Left colon (tissue), 2 donors: ENCODE measurements around the gene RPL27. TPM values are rescaled to one million over a fixed set of nuclear protein-coding genes. Genes with fewer than 3 reads are reported as not detected.

Experiments used
- ATAC-seq: fragments of 200-7000 bp; cut with Tn5 transposase; one replicate; pipeline ENCODE4 v1.9.1; 2020; ENCODE audit warnings: mild to moderate bottlenecking, moderate library complexity
- DNase-seq, 2 donors: peaks; one replicate each; pipeline ENCODE4 v3.0.0-alpha.2; 2020
- intact Hi-C, 2 donors: fragments of 100-400 bp; cut with DNase I in 1 of 2; cut with micrococcal nuclease in 1 of 2; formaldehyde crosslinking; loops; one replicate each; pipeline versions ENCODE4 v1.11.2 to v1.14.0; 2022; cut with DNase I, micrococcal nuclease
- total RNA-seq, 2 donors: library from RNA; stranded (reverse); fragmentation: NEBNext Ultra II Directional; extraction: Animal tissue kit (Norgen Biotek cat#: 25700); gene quantifications; one replicate each; pipeline ENCODE4 v1.2.1, GENCODE V29; 2021
- donor health status: DM: no; HTN: no; CAD: no.
- donor health status: DM: yes; HTN: yes; CAD: no.

RPL27 gene
- total RNA-seq, 2 donors from 2014 or later: 605 to 650 TPM

GRCh38 chr17:43033948-43034881, 36.0 kb downstream of the RPL27 start:
- ATAC-seq: no peak
- DNase-seq: no peak
- intact Hi-C loops: no loop called here

DNA sequence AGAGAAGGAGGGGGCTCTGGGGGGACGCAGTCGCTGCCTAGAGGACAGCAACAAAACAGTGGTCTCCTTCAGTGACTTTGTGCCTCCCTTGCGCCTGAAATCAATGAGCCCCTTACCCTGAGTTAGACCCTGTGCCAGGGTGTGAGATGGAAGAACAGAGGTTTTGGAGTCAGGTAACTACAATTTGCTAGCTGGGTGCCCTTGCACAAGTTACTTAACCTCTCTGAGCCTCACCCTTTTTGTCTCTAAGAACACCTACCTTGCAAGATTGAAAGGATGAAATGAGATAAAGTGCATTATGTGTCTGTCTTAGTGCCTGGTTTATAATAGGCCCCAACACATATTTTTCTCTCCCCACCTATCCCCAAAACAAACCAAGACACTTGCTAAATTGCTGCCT, 36.7 kb downstream of the RPL27 start:
- no peak for ATAC-seq
- DNase-seq: no peak
- intact Hi-C loops: no loop called here

- intact Hi-C loops: no loop called here
- ATAC-seq (no peak), DNase-seq (no peak)
These were observed 41.4 kb downstream of the RPL27 start for GRCh38 chr17:43039646-43040045.

DNA sequence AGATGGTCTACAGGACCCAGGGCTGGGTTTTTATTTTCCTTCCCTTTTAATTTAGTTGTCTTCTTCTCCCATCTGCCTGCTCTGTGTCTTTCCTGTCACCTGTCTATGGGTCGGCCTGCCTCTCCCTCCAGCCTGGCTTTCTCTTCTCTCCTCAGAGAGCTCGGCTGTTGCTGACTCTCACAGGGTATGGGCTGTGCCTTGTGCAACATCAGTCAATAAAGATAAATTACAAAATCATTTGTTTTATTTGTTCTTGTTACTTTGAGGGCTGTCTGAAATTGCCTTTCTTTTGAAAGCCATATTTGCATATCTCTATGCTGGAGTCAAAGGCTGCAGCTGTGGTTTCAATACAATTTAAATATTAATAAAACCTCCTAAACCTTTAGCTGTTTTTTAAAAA, 42.4 kb downstream of the RPL27 start:
- DNase-seq (no peak), ATAC-seq (no peak)
- intact Hi-C loops: no loop called here

GRCh38 chr17:43042025-43042628, 43.9 kb downstream of the RPL27 start:
- no peak for DNase-seq
- intact Hi-C loops: no loop called here
- no peak for ATAC-seq

DNA sequence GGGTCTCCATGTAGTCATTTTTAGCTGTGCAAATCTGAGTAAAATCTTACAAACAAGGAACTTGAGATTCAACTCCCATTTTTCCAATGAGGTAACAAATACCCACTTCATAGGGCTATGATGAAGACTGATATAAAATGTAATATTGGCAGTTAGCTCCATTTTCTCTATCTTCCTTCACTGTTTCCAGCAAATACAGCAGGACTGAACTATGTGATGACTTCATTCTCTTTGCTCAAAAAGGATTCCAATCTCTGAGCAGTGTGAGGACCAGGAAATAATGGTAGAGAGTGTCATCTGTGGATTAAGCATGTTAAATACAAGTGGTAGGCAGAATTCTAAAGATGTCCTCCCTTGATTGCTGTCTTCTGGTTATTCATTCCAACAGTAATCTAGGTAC, 45.1 kb downstream of the RPL27 start:
- DNase-seq: no peak
- no peak for ATAC-seq
- intact Hi-C loops: no loop called here

GRCh38 chr17:43044024-43044423, 45.8 kb downstream of the RPL27 start:
- ATAC-seq (no peak), DNase-seq (no peak)
- intact Hi-C loops: no loop called here

GRCh38 chr17:43051969-43052368, 53.8 kb downstream of the RPL27 start:
- no peak for ATAC-seq
- DNase-seq: no peak
- intact Hi-C loops: no loop called here

Other genes starting within 250 kb of the RPL27 start
- 1 to 10 TPM; 5.0 to 7.7 TPM for gene RAMP2, start 237.2 kb upstream of the RPL27 start, total RNA-seq
- gene VPS25, start 225.0 kb upstream of the RPL27 start, total RNA-seq: 10 to 100 TPM; 81.5 to 83.6 TPM
- gene WNK4, start 217.8 kb upstream of the RPL27 start, total RNA-seq: 10 to 100 TPM; 32.7 to 41.2 TPM
- gene COA3, start 199.7 kb upstream of the RPL27 start, total RNA-seq: 100 to 1,000 TPM; 142 to 167 TPM
- 1 to 10 TPM; 1.2 to 2.4 TPM for gene CNTD1, start 199.6 kb upstream of the RPL27 start, total RNA-seq
- gene BECN1, start 174.1 kb upstream of the RPL27 start, total RNA-seq: 100 to 1,000 TPM; 128 to 150 TPM
- gene PSME3, start 165.0 kb upstream of the RPL27 start, total RNA-seq: 100 to 1,000 TPM in 1 of 2 donors, 10 to 100 TPM in 1; 89.7 to 104 TPM
- gene AOC2, start 153.8 kb upstream of the RPL27 start, total RNA-seq: under 1 TPM; 0.47 to 0.85 TPM
- 10 to 100 TPM in 1 of 2 donors, 1 to 10 TPM in 1; 5.6 to 27.1 TPM for gene AOC3, start 147.2 kb upstream of the RPL27 start, total RNA-seq
- under 1 TPM in 1 of 2 donors, not detected in 1; 0.50 TPM for gene G6PC1, start 97.6 kb upstream of the RPL27 start, total RNA-seq
- gene AARSD1, start 34.0 kb upstream of the RPL27 start, total RNA-seq: 10 to 100 TPM; 17.6 to 24.1 TPM
- 1 to 10 TPM; 3.2 to 3.6 TPM for gene PTGES3L, start 18.3 kb upstream of the RPL27 start, total RNA-seq
- 10 to 100 TPM; 24.2 to 25.2 TPM for gene RUNDC1, start 17.9 kb upstream of the RPL27 start, total RNA-seq
- gene IFI35, start 8.4 kb downstream of the RPL27 start, total RNA-seq: 10 to 100 TPM; 33.6 to 51.6 TPM
- 10 to 100 TPM; 46.3 to 85.2 TPM for gene VAT1, start 24.0 kb downstream of the RPL27 start, total RNA-seq
- gene RND2, start 26.8 kb downstream of the RPL27 start, total RNA-seq: 1 to 10 TPM in 1 of 2 donors, under 1 TPM in 1; 0.15 to 1.1 TPM
- 10 to 100 TPM in 1 of 2 donors, 1 to 10 TPM in 1; 7.0 to 10.3 TPM for gene BRCA1, start 126.9 kb downstream of the RPL27 start, total RNA-seq
- 100 to 1,000 TPM; 103 to 131 TPM for gene NBR1, start 172.8 kb downstream of the RPL27 start, total RNA-seq
- 1 to 10 TPM; 9.3 to 9.7 TPM for gene TMEM106A, start 213.5 kb downstream of the RPL27 start, total RNA-seq
- gene CCDC200, start 230.2 kb downstream of the RPL27 start, total RNA-seq: not detected
- 1,000 to 10,000 TPM; 4,822 to 6,579 TPM for gene RNU2-1, start 235.6 kb downstream of the RPL27 start, total RNA-seq